GM19455 (cell line): ENCODE data around the gene CUX1.
"Not testable (repeated sequence)": the region's sequence is repeated elsewhere in the genome, so short reads cannot be mapped to it uniquely, and the experiment has no call there.

ENCODE experiments used
- ATAC-seq: cut with Tn5 transposase; IDR thresholded peaks from one replicate; pipeline ENCODE4 v1.9.1; 2021; ENCODE audit not compliant: unreplicated experiment

CUX1 gene

GRCh38 chr7:102294589-102294988 lies 477.2 kb downstream of the CUX1 start:
- ATAC-seq = no peak

GRCh38 chr7:102295346-102296178 lies 478.1 kb downstream of the CUX1 start:
- no peak for ATAC-seq

GRCh38 chr7:102296179-102296438 lies 478.7 kb downstream of the CUX1 start:
- no peak for ATAC-seq

DNA sequence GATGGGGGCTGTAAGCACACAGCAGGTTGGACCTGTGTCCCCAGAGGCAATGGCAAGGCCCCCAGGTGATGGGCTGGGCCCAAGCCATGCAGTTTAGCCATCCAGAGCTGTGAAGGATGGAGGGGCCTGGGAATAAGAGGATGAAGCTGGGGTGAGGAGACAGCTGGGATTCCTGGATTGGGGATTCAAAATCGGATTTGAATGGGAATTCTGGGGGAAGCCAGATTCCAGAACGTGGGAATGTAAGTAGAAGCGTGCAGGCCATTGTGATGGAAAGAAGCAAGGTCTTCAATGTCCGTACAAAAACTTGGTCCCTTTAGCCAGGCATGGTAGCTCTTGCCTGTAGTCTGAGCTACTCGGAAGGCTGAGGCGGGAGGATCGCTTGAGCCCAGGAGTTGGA lies 479.1 kb downstream of the CUX1 start:
- ATAC-seq = no peak

DNA sequence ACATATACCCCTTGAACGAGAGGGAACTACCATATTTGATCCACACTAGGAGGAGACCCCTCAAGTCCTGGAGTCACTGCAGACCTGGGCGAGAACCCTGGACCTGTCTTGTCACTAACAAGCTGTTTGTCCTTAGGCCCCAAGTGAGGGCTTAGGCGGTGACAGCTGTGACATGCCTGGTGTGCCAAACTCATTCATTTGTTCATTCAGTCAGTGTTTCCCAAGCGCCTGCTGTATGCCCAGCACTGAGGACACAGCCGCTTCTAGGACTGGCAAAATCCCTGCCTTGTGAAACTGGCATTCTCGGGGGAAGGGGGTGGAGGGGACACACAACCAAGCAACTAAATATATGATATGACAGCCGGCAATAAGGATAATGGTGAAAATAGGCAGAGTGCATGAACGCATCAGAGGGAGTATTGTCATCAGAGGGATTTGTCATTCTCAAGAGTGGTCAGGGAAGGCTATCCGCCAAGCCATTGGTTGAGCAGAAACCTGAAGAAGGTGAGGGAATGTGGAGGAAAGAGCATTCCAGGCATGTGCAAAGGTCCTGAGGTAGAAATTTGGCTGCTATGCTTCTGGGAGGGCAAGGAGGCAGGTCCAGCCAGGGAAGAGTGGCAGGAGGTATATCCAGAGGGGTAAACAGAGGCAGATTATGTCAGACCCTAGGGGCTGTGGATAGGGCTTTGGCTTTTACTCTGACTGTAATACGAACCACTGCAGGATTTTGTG lies 480.2 kb downstream of the CUX1 start:
- no peak for ATAC-seq

- no peak for ATAC-seq
Observed at GRCh38 chr7:102300643-102301221, 483.3 kb downstream of the CUX1 start.

GRCh38 chr7:102301367-102301766 lies 483.9 kb downstream of the CUX1 start:
- ATAC-seq = not testable (repeated sequence)

GRCh38 chr7:102302025-102302424 lies 484.6 kb downstream of the CUX1 start:
- no peak for ATAC-seq

GRCh38 chr7:102303669-102304422 lies 486.4 kb downstream of the CUX1 start:
- ATAC-seq = no peak

DNA sequence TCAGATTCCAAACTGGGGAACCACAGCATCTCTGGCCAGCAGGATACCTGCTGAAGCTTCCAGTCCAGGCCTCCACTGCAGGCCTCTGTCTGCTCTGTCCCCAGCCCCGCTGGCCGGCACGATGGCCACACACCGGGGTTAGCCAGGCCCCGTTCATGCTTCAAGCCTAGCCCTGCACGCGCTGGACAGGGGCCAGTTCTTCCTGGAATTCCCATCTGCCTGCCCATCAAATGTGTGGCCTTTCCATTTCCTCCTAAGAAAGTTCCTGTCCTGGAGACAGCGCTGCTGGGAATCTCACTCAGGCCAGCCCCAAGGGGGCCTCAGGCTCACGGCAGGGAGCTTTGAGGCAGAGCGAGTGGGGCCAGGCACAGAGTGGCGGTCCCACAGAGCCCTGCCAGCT lies 487.2 kb downstream of the CUX1 start:
- ATAC-seq = no peak

GRCh38 chr7:102305414-102306268 lies 488.2 kb downstream of the CUX1 start:
- ATAC-seq = peak; percentile 49

DNA sequence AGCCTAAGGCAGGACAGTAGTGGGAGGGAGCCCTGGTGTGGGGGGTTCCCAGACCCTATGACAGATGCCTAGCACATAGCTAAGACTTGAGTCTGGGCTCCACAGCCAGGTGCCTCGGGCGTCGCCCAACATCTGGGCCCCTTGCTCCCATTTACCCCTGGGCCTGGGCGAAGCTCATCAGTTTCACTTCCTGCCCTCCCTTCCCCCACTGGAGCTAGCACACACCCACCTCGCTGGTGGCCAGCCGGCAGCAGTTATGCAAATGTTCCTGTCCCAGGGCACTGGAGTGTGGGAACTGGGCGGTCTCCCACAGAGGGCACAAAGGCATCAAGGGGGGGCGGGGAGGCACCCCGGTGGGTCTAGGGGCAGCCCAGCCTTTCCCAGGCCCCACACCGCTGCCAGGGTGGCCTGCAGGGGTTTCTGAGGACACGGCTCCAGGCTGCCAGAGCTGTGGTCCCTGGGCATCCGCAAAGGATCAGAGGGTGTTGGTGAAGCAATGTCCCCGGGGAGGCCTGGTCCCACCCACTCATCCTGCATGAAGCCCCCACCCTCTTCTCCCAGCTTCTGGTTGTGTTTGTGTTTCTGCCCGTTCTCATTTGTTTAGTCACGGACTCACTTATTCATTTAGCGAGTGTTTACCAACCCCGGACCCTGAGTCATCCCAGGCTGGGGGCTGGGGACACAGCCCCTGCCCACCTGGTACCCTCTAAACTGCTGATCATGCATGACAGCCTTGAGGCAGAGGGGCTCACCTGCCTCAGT lies 489.7 kb downstream of the CUX1 start:
- ATAC-seq = peak; percentile 73

GRCh38 chr7:102310414-102310815 lies 493.0 kb downstream of the CUX1 start:
- ATAC-seq = no peak

DNA sequence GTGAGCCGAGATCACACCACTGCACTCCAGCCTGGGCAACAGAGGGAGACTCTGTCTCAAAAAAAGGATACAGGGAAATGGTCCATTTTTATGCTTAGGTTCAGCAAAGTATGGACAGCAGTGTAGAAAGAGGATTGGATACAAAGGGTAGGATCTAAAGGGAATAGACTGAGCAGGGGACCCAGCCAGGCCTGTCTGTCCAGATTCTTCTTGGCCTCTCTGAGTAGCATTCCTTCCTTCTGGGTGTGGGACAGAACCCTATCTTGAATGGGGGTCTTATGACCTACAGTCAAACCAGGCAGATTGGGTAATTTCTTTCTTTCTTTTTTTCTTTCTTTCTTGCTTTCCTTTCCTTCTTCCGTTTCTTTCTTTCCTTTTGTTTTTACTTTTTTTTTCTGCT lies 494.9 kb downstream of the CUX1 start:
- ATAC-seq = no peak

- ATAC-seq = no peak
Observed at GRCh38 chr7:102313997-102314780, 496.8 kb downstream of the CUX1 start.

- ATAC-seq = no peak
Observed at GRCh38 chr7:102317231-102318059, 500.0 kb downstream of the CUX1 start.

GRCh38 chr7:102318482-102318971 lies 501.1 kb downstream of the CUX1 start:
- ATAC-seq = no peak

DNA sequence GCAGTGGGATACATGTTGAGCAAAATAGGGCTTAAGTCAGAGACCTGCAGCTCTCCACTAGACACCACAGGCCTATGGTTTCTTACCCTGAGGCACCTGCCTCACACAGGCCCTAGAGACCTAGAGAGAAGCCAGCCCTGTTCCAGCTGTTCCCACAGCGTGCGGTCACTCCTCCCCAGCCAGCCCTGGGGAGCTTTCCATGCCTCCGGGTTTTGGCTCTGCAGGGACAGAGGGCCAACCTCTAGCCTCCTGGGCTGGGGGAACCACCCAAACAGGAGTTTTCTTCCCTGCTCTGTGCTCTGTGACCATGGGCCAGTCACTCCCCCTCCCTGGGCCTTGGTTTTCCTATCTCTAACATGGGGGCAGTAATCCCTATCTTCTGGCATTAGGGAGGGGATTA lies 502.2 kb downstream of the CUX1 start:
- no peak for ATAC-seq
